ENCODE results near the gene SUSD6. TPM values are rescaled to one million over a fixed set of nuclear protein-coding genes. Genes with fewer than 3 reads are reported as not detected.
"Not testable (repeated sequence)": the region's sequence is repeated elsewhere in the genome, so short reads cannot be mapped to it uniquely, and the experiment has no call there.

Gene SUSD6
- total RNA-seq, 2 experiments from 2014 or later: 69.9 to 72.2 TPM

DNA sequence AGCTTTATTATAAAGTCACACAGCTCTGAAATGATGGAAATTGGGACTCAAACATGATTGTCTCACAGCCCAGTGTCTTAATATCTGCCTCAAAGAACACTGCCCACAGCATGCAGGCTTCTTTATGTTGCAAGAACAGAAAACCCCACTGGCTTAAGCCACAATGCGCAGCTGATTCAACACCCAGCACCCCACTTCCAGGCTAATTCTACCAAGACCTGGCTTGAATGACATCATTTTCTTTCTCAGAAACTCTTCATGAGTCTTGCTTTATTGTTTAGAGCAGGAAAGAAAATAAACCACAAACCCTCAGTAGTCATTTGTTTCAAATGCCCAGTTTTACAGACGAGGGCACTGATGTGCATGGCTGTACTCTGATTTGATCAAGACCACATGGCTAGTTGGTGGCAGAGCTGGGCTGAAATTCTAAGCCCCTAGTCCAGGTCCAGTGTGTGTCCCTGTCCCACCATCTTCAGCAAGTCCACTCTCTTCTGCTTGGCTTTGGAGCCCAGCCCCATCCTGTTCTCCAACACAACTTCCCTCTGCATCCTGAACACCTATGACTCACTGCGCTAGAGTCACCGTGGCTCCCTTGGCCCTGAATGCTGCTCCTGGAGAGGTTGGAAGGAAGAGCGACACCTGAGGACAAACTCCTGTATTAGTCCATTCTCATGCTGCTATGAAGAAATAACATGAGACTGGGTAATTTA lies 105.2 kb downstream of the SUSD6 start:
- no peaks in the 10 kb centered on the region for H3K9me3 Mint-ChIP-seq
- H3K36me3 Mint-ChIP-seq: peaks cover 29% of the 10 kb centered on the region
- intact Hi-C loops (cut with micrococcal nuclease): loop anchor here (1.0 to 5.0 kb wide), 3 partner anchors 31 to 51 kb away; partner anchors contain the start of gene SRSF5
- peaks cover 42% of the 10 kb centered on the region for H3K4me1 Mint-ChIP-seq (ENCODE audit: low read depth)
- H3K4me3 Mint-ChIP-seq: no peak overlapping the region
- no peaks in the 10 kb centered on the region for H3K27me3 Mint-ChIP-seq
- peak; percentile 80 for DNase-seq
- H3K27ac Mint-ChIP-seq: peak overlapping the region; percentile 87
- ChIA-PET CTCF (interaction anchor here (0.8 to 3.9 kb wide), 4 partner anchors 104 to 131 kb away, joined by 3 to 20 read pairs (median 4); no protein-coding TSS in a partner anchor), POLR2A (interaction anchor here (0.5 to 1.5 kb wide), 7 partner anchors 32 to 288 kb away, joined by 3 to 5 read pairs (median 4); no protein-coding TSS in a partner anchor)

DNA sequence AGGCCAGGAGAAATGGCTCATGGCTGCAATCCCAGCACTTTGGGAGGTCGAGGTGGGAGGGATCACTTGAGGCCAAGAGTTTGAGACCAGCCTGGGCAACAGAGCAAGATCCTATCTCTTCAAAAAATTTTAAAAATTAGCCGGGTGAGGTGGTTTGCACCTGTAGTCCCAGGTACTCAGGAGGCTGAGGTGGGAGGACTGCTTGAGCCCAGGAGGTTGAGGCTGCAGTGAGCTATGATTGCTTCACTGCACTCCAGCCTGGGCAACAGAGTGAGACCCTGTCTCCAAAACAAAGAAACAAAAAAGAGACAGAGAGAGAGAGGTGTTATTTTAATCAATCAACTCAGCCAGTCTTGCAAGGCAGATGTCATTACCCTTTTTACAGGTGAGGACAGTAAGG lies 107.2 kb downstream of the SUSD6 start:
- intact Hi-C loops (cut with micrococcal nuclease): loop anchor here (5.0 kb wide), 1 partner anchor 49 kb away; the partner anchor contains the start of gene SRSF5
- not testable (repeated sequence) for H3K9me3 Mint-ChIP-seq, H3K4me3 Mint-ChIP-seq, H3K27me3 Mint-ChIP-seq, DNase-seq
- peak overlapping the region; percentile 16 for H3K27ac Mint-ChIP-seq
- ChIA-PET POLR2A (interaction anchor here (0.6 to 1.3 kb wide), 3 partner anchors 32 to 108 kb away, joined by 3 to 5 read pairs (median 3); partner anchors contain the start of gene SUSD6), CTCF (interaction anchor here (0.6 to 1.3 kb wide), 4 partner anchors 9 to 134 kb away, joined by 3 to 4 read pairs (median 3); no protein-coding TSS in a partner anchor)
- H3K36me3 Mint-ChIP-seq: peaks cover 19% of the 10 kb centered on the region
- peaks cover 27% of the 10 kb centered on the region for H3K4me1 Mint-ChIP-seq (ENCODE audit: low read depth)

DNA sequence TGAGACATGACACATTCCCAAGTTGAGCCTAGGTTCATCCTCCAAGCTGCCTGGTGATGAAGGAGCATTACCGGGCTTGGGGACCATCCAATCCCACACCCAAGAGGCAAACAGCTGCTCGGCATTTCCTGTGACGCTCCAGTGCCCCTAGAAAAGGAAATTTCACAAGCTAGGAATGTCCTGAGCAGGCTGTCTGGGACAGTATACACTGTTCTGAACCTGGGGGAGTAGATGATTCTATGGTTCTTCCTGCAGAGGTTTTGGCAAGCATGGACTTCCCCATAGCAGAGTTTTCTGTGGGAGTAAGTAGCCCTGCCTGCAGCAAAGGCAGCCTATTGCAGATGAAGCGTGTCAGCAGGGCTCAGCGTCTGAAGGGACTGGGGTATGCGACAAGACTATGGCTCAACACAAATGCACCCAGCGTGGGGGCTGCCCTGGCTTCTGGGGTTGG lies 108.1 kb downstream of the SUSD6 start:
- peaks cover 21% of the 10 kb centered on the region for H3K4me1 Mint-ChIP-seq (ENCODE audit: low read depth)
- DNase-seq: no peak
- H3K27ac Mint-ChIP-seq: no peak overlapping the region
- no peaks in the 10 kb centered on the region for H3K27me3 Mint-ChIP-seq
- no peak overlapping the region for H3K4me3 Mint-ChIP-seq
- no peaks in the 10 kb centered on the region for H3K9me3 Mint-ChIP-seq
- POLR2A ChIA-PET: no interaction called here
- CTCF ChIA-PET: interaction anchor here (0.7 to 1.2 kb wide), 2 partner anchors 113 to 135 kb away, joined by 3 read pairs; no protein-coding TSS in a partner anchor
- H3K36me3 Mint-ChIP-seq: peaks cover 13% of the 10 kb centered on the region
- intact Hi-C loops (cut with micrococcal nuclease): loop anchor here (5.0 kb wide), 1 partner anchor 48 kb away; the partner anchor contains the start of gene SRSF5

DNA sequence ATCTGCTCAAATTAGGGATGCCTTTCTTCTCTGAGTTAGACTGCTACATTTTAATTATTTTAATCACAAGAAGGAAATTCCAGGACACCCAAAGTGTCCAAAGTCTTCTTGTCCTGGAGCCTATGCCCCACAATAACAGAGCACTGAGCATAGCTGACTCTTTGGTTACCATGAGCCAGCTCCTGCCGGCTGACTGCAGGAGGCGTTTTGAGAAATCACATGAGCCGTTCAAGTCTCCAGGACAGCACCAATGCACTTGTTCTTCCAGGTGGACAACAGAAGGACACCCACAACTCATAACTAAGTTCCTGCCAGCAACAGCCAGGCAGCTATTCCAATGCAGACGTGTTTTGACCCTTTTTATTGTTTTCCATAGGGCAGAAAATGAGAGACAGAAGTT lies 109.5 kb downstream of the SUSD6 start:
- H3K27me3 Mint-ChIP-seq: no peaks in the 10 kb centered on the region
- intact Hi-C loops (cut with micrococcal nuclease): no loop called here
- ChIA-PET POLR2A (no interaction called here), CTCF (interaction anchor here (1.5 kb wide), 1 partner anchor 117 kb away, joined by 5 read pairs; no protein-coding TSS in a partner anchor)
- H3K4me3 Mint-ChIP-seq: no peak overlapping the region
- H3K9me3 Mint-ChIP-seq: no peaks in the 10 kb centered on the region
- peaks cover 14% of the 10 kb centered on the region for H3K4me1 Mint-ChIP-seq (ENCODE audit: low read depth)
- no peak for DNase-seq
- peaks cover 6% of the 10 kb centered on the region for H3K36me3 Mint-ChIP-seq
- H3K27ac Mint-ChIP-seq: no peak overlapping the region

DNA sequence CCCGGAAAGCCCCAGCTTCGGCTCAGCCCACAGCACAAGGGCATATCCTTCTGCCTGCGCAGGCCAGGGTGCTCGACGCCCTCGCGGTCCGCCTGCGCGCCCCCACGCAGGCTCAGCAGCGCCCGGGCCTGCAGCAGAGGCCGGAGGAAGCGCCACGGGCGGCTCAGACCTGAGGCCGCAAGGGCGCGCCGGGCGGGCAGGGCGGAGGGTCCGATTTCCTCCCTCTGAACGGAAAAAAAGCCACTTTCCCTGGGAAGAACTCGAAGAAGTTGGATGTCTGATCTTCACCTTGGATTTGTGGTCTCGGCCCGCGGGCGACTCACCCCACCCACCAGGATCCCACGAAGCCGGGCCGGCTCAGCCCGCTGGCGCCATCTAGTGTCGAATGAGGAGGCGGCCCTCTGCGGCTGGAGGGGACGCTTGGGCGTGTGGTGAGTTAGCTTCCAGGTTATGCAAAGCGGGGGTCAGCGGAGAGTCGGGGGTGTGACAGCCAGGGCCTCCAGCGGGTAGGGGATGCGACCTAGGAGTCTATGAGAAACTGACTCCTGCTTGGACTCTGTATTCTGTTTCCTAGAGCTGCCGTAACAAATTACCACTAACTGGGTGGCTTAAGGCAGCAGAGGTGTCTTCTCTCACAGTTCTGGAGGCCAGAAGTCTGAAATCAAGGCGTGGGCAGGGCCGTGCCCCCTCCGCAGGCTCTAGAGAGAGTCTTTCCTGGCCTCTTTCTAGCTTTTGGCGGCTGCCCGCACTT lies 115.5 kb downstream of the SUSD6 start:
- POLR2A ChIA-PET: no interaction called here
- DNase-seq: peak; percentile 88
- CTCF ChIA-PET: interaction anchor here (0.6 to 7.8 kb wide), 41 partner anchors 9 to 178 kb away, joined by 3 to 97 read pairs (median 4); partner anchors contain the start of genes CCDC177, SRSF5 and SUSD6
- Mint-ChIP-seq H3K4me3 (peak overlapping the region; percentile 60), H3K27ac (no peak overlapping the region), H3K27me3 (no peaks in the 10 kb centered on the region), H3K4me1 (ENCODE audit: low read depth) (peaks cover 15% of the 10 kb centered on the region), H3K36me3 (no peaks in the 10 kb centered on the region), H3K9me3 (no peaks in the 10 kb centered on the region)
- intact Hi-C loops (cut with micrococcal nuclease): loop anchor here (1.0 kb wide), 2 partner anchors 124 to 142 kb away; no protein-coding TSS in a partner anchor

DNA sequence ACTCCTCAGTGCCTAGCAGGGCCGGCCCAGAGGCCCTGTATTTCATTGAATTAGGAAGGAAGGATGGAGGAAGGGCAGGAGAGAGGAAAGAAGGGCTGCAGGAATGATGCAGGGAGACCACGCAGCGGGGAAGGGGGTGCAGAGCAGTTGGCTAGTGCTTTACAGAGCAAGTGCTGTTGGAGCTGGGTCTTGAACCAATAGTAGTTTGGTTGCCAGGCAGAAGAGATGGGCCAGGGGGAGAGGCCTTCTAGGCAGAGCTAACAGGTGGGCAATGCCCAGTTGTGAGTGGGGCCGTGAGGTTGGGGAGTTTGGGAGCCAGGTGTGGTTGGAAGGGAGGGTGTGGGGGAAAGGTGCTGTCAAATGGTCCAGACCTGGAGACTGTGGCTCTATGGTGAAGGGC lies 116.5 kb downstream of the SUSD6 start:
- no peaks in the 10 kb centered on the region for H3K27me3 Mint-ChIP-seq
- no peak overlapping the region for H3K4me3 Mint-ChIP-seq
- intact Hi-C loops (cut with micrococcal nuclease): loop anchor here (1.0 kb wide), 2 partner anchors 125 to 143 kb away; no protein-coding TSS in a partner anchor
- POLR2A ChIA-PET: no interaction called here
- H3K9me3 Mint-ChIP-seq: no peaks in the 10 kb centered on the region
- H3K27ac Mint-ChIP-seq: no peak overlapping the region
- DNase-seq: no peak
- no peaks in the 10 kb centered on the region for H3K36me3 Mint-ChIP-seq
- peaks cover 15% of the 10 kb centered on the region for H3K4me1 Mint-ChIP-seq (ENCODE audit: low read depth)
- CTCF ChIA-PET: interaction anchor here (0.7 to 7.8 kb wide), 15 partner anchors 14 to 155 kb away, joined by 3 to 97 read pairs (median 7); no protein-coding TSS in a partner anchor

DNA sequence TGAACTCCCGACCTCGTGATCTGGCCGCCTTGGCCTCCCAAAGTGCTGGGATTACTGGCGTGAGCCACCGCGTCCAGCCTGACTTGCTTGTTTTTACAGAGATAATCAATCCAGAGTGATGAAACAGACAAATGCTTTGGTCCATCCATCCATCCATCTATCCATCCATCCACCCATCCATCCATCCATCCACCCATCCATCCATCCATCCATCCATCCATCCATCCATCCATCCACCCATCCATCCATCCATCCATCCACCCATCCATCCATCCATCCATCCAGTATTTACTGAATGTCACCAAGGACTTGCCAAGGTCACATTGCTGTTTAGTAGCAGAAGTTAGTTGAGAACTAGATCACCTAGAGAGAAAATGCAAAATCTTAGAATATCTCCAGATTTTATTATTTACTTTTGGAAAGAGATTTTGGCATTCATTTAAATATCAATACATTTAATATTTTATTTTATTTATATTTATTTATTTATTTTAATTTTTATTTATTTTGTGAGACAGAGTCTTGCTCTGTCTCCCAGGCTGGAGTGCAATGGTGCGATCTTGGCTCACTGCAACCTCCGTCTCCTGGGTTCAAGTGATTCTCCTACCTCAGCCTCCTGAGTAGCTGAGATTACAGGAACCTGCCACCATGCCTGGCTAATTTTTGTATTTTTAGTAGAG lies 120.7 kb downstream of the SUSD6 start:
- intact Hi-C loops (cut with micrococcal nuclease): loop anchor here (5.0 kb wide), 1 partner anchor 295 kb away; no protein-coding TSS in a partner anchor
- POLR2A ChIA-PET; H3K4me1 Mint-ChIP-seq (ENCODE audit: low read depth); H3K4me3 Mint-ChIP-seq; DNase-seq; H3K27me3 Mint-ChIP-seq; H3K27ac Mint-ChIP-seq; H3K36me3 Mint-ChIP-seq; H3K9me3 Mint-ChIP-seq: not testable (repeated sequence)
- CTCF ChIA-PET: interaction anchor here (1.2 kb wide), 1 partner anchor 12 kb away, joined by 3 read pairs; no protein-coding TSS in a partner anchor

DNA sequence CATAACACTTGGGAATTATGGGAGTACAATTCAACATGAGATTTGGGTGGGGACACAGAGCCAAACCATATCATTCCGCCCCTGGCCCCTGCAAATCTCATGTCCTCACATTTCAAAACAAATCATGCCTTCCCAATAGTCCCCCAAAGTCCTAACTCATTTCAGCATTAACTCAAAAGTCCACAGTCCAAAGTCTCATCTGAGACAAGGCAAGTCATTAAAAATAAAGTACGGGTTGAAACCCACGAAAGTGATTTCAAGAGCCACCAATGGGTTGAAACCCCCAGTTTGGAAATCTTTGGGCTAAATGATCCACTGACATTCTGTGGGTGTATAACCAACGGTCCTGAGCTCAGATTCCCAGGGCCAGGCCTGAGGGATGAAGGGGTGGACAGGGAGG lies 125.0 kb downstream of the SUSD6 start:
- H3K27me3 Mint-ChIP-seq; intact Hi-C loops (cut with micrococcal nuclease); H3K4me1 Mint-ChIP-seq (ENCODE audit: low read depth); H3K36me3 Mint-ChIP-seq; DNase-seq; H3K9me3 Mint-ChIP-seq; POLR2A ChIA-PET; H3K4me3 Mint-ChIP-seq; H3K27ac Mint-ChIP-seq: not testable (repeated sequence)
- CTCF ChIA-PET: interaction anchor here (1.4 kb wide), 1 partner anchor 10 kb away, joined by 4 read pairs; no protein-coding TSS in a partner anchor

DNA sequence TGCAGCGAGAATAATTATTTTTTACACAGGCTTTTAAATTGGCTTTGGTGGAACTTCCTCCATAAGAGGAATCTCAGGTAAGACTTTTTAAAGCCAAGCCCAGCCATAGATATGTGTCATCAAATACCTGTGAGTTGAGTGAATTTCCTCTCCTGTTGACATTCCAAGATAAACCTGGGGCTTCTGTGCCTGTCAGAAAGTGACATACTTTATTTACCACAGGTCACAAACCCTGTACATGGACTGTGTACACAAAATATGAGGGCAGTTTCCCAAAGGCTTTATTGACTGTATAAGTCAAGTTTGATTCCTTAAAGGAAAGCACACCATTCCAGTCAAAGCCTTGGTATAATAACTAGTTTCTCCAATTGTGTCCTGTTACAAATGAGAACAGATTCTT lies 129.7 kb downstream of the SUSD6 start:
- H3K4me3 Mint-ChIP-seq: no peak overlapping the region
- H3K9me3 Mint-ChIP-seq: peaks cover 6% of the 10 kb centered on the region
- peaks cover 3% of the 10 kb centered on the region for H3K36me3 Mint-ChIP-seq
- H3K4me1 Mint-ChIP-seq (ENCODE audit: low read depth): peaks cover 2% of the 10 kb centered on the region
- DNase-seq: no peak
- no peaks in the 10 kb centered on the region for H3K27me3 Mint-ChIP-seq
- ChIA-PET POLR2A (no interaction called here), CTCF (interaction anchor here (2.0 kb wide), 1 partner anchor 14 kb away, joined by 8 read pairs; no protein-coding TSS in a partner anchor)
- H3K27ac Mint-ChIP-seq: no peak overlapping the region
- intact Hi-C loops (cut with micrococcal nuclease): no loop called here

DNA sequence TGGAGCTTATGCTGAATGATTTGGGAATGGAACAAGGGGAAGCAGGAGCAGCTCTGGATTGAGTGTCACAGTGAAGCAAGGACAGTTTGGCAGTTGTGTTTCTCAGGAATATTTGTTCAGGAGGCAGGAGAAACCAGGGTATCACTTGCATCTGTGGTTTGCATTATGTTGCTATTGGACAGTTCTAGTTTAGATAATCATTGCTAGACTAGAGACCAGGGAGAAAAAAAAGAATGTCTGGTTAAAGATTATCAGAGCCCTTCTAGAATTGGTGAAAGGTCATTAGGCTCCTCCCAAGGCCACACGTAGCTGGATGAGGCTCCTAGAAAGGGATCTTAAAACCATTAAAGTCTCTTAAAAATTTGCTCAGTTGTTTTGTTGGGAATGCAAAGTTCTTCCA lies 138.6 kb downstream of the SUSD6 start:
- POLR2A ChIA-PET: no interaction called here
- Mint-ChIP-seq H3K4me3 (no peak overlapping the region), H3K27me3 (no peaks in the 10 kb centered on the region), H3K36me3 (no peaks in the 10 kb centered on the region), H3K27ac (no peak overlapping the region), H3K4me1 (ENCODE audit: low read depth) (peaks cover 7% of the 10 kb centered on the region), H3K9me3 (no peaks in the 10 kb centered on the region)
- intact Hi-C loops (cut with micrococcal nuclease): no loop called here
- CTCF ChIA-PET: interaction anchor here (1.2 kb wide), 1 partner anchor 139 kb away, joined by 3 read pairs; the partner anchor contains the start of gene SUSD6
- no peak for DNase-seq

DNA sequence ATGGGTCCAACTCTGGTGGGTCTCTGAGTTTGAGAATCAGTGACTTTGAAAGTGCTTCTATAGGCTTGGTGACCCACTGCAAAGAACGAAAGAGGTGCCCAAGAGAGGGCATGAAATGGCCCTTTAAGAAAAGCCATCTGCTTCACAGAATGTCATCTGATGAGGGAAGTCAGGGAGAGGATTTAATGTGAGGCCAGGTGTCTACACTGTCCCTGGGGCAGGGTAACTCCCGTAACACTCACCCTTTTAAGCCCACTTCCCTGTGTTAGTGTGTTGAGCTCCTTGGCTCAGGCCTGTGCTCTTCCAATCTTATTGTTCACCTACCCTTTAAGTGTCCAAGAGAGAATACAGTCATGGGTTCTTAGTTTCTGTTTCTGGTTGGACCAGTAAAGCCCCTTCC lies 139.1 kb downstream of the SUSD6 start:
- no peak for DNase-seq
- POLR2A ChIA-PET: no interaction called here
- intact Hi-C loops (cut with micrococcal nuclease): no loop called here
- no peak overlapping the region for H3K27ac Mint-ChIP-seq
- H3K27me3 Mint-ChIP-seq: no peaks in the 10 kb centered on the region
- no peaks in the 10 kb centered on the region for H3K9me3 Mint-ChIP-seq
- H3K36me3 Mint-ChIP-seq: no peaks in the 10 kb centered on the region
- peaks cover 11% of the 10 kb centered on the region for H3K4me1 Mint-ChIP-seq (ENCODE audit: low read depth)
- CTCF ChIA-PET: interaction anchor here (1.2 kb wide), 1 partner anchor 139 kb away, joined by 3 read pairs; the partner anchor contains the start of gene SUSD6
- H3K4me3 Mint-ChIP-seq: no peak overlapping the region
